GM12873 (cell line): ENCODE results near the gene USP36.

Source experiments
- TF ChIP-seq, protein P1 (sequence below): IDR thresholded peaks from 2 replicates; pipeline ENCODE4 v1.5.1; 2012; ENCODE audit warnings: low read depth, mild to moderate bottlenecking, moderate library complexity, low read length, control low read depth; ENCODE audit not compliant: insufficient read depth; ENCODE audit errors: missing control alignments

The USP36 gene

GRCh38 chr17:78765821-78766220 lies 74.8 kb downstream of the USP36 start:
- TF ChIP-seq, protein P1, sequence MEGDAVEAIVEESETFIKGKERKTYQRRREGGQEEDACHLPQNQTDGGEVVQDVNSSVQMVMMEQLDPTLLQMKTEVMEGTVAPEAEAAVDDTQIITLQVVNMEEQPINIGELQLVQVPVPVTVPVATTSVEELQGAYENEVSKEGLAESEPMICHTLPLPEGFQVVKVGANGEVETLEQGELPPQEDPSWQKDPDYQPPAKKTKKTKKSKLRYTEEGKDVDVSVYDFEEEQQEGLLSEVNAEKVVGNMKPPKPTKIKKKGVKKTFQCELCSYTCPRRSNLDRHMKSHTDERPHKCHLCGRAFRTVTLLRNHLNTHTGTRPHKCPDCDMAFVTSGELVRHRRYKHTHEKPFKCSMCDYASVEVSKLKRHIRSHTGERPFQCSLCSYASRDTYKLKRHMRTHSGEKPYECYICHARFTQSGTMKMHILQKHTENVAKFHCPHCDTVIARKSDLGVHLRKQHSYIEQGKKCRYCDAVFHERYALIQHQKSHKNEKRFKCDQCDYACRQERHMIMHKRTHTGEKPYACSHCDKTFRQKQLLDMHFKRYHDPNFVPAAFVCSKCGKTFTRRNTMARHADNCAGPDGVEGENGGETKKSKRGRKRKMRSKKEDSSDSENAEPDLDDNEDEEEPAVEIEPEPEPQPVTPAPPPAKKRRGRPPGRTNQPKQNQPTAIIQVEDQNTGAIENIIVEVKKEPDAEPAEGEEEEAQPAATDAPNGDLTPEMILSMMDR, result no peak

DNA sequence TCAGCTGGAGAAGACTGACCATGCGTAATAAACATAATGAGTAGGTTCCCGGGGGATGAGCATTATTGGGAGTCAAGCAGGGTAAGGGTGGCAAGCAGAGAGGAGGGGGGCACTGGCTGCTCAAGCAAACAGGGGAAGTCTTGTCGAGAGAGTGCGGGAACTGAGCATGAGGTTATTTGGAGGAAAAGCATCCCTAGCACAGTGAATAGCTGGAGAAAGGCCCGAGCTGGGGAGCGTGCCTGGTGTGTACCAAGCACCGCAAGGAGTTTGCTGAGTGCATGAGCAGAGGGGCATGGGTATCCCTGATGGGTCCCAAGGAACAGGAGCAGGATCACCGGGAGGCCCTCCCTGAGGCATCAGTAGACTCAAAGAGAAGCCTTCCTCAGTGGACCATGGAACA lies 75.7 kb downstream of the USP36 start:
- TF ChIP-seq, protein P1, result no peak

DNA sequence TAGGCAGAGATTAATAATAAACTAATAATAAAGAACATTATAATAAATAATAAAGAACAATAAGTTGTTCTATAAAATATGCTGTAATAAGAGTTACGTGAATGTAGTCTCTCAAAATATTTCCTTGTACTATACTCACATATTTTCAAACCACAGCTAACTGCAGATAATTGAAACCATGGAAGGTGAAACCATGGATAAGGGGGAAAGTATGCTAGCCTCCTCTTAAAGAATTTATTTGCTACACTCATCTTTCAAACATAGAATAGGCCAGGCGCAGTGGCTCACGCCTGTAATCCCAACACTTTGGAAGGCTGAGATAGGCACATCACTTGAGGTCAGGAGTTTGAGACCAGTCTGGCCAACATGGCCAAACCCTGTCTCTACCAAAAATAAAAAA lies 77.1 kb downstream of the USP36 start:
- TF ChIP-seq, protein P1, result no peak

DNA sequence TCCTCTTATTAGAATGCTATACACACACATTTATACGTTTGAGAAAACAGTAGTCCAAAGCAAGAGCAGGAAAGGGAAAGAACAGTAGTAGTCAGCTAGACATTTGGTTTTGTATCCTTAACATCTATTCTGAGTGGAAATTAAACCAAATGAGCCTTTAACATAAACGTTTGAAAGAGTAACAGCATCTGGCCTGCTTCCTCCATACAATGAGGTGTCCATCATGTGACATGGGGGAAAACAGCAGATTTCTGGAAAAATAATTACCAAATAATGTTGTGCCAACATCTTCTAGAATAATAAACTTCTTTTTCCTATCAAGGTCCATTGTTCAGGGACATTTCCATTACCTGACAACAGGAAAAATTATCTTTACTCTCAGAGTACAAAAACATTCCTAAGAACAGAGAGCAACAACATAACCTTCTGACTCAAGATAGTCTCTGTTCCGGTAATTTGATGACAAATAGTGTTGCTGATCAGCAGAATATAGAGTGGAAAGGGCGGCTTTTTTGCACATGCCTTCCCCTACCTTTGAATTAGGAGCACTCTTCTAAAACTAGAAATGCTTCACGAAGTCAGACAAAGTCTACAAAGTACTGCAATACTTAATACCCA lies 78.7 kb downstream of the USP36 start:
- TF ChIP-seq, protein P1, result no peak

DNA sequence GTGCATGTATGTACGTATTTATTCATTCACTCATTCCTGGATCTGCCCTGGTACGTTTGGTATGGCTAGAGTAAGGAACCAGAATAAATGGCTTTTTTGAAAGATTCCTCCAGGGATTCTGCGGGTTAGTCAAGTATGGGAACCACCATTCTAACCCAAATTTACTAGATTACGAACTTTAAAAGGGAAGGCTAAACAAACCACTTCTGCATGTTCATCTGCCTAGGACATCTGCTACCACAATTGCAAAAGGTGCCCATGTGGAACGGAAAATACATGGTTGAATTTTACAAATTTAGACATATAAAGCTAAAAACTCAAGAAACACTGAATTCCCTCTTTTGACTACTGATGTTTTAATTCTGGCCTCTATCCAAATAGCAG lies 80.7 kb downstream of the USP36 start:
- TF ChIP-seq, protein P1, result no peak

- TF ChIP-seq, protein P1, result no peak
Observed at GRCh38 chr17:78759203-78759968, 81.2 kb downstream of the USP36 start.

DNA sequence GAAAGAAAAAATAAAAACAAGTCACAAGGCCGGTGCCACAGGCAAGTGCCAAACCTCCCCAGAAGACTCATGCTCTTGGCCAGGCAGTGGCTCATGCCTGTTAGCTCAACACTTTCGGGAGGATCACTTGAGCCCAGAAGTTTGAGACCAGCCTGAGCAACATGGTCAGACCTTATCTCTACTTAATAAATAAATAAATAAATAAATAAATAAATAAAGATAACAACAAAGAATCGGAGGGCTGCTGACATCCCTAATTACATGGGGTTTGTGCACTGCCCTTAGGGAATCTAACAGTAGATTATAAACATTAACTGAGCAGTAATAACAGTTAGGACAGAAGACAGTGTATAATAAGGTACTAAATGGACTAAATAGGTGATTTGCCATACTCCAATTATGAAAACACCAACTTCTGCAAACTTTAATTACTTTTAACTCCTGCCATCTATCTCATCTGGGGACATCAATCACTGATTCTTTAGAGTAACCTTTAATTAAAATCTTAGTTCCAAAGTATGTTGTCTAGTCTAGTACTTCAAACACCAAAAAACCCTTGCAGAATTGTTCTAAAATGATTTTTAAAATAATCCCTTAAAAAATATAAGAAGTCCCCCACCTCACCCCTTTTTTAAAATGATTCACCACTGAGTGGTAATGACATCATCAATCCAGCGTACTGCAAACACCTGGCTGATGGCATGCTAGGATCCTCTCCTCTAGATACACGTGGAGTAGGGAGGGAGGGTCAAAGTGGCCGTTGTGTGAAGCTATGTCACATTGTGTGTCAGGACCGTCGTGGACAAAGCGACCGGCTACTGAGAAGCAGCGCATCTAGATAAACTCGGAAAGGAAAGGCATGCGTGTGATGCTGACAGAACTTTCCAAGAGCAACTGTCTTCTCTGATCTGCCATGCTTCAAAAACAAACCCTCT lies 87.0 kb downstream of the USP36 start:
- TF ChIP-seq, protein P1, result no peak
